ENCODE results near the gene POLR2L.

- TF ChIP-seq POLR2A (IDR thresholded peaks at IDR 0.05), result no peak
- TF ChIP-seq, protein P1, sequence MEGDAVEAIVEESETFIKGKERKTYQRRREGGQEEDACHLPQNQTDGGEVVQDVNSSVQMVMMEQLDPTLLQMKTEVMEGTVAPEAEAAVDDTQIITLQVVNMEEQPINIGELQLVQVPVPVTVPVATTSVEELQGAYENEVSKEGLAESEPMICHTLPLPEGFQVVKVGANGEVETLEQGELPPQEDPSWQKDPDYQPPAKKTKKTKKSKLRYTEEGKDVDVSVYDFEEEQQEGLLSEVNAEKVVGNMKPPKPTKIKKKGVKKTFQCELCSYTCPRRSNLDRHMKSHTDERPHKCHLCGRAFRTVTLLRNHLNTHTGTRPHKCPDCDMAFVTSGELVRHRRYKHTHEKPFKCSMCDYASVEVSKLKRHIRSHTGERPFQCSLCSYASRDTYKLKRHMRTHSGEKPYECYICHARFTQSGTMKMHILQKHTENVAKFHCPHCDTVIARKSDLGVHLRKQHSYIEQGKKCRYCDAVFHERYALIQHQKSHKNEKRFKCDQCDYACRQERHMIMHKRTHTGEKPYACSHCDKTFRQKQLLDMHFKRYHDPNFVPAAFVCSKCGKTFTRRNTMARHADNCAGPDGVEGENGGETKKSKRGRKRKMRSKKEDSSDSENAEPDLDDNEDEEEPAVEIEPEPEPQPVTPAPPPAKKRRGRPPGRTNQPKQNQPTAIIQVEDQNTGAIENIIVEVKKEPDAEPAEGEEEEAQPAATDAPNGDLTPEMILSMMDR (IDR thresholded peaks at IDR 0.05), result no peak
These were observed 49.9 kb downstream of the POLR2L start for GRCh38 chr11:792535-792821.
